Cardiac fibroblast (primary cell): Measurements from ENCODE around the gene WWC1.

Experiments
- DNase-seq, 2 donors: peaks; one replicate each; pipeline versions ENCODE4 v3.0.0 to v3.0.0-alpha.2; 2010; ENCODE audit warnings: low read depth in 2 of 2
- H3K4me3 ChIP-seq, 2 donors: replicated peaks in 1 of 2; 1 replicate in 1 of 2; 2 replicates in 1 of 2; pipeline ENCODE4 v1.5.1; 2011; ENCODE audit warnings: low read depth in 2 of 2, low read length in 2 of 2, mild to moderate bottlenecking in 2 of 2, moderate library complexity in 1 of 2
- CTCF ChIP-seq: IDR thresholded peaks from one replicate; pipeline ENCODE4 v1.5.1; 2011; ENCODE audit warnings: low read depth, mild to moderate bottlenecking, low read length, inconsistent platforms

WWC1 gene

GRCh38 chr5:168348084-168348414, 56.6 kb downstream of the WWC1 start:
- no peak for TF ChIP-seq CTCF
- no peak overlapping the region for H3K4me3 ChIP-seq
- no peak for DNase-seq

- no peak for TF ChIP-seq CTCF
- H3K4me3 ChIP-seq = no peak overlapping the region
- DNase-seq = no peak
Observed at GRCh38 chr5:168350315-168350714, 58.9 kb downstream of the WWC1 start.

GRCh38 chr5:168353216-168353957, 61.9 kb downstream of the WWC1 start:
- no peak overlapping the region for H3K4me3 ChIP-seq
- TF ChIP-seq CTCF = no peak
- peak; percentile 6 to 48 for DNase-seq

- TF ChIP-seq CTCF = no peak
- no peak for DNase-seq
- H3K4me3 ChIP-seq = no peak overlapping the region
Observed at GRCh38 chr5:168354397-168354796, 63.0 kb downstream of the WWC1 start.

- no peak overlapping the region for H3K4me3 ChIP-seq
- no peak for TF ChIP-seq CTCF
- DNase-seq = no peak
Observed at GRCh38 chr5:168356171-168356570, 64.7 kb downstream of the WWC1 start.

- no peak for DNase-seq
- H3K4me3 ChIP-seq = no peak overlapping the region
- no peak for TF ChIP-seq CTCF
Observed at GRCh38 chr5:168356592-168356991, 65.1 kb downstream of the WWC1 start.

- no peak overlapping the region for H3K4me3 ChIP-seq
- TF ChIP-seq CTCF = no peak
- no peak for DNase-seq
Observed at GRCh38 chr5:168357876-168358275, 66.4 kb downstream of the WWC1 start.
